OCI-LY7 (cell line): ENCODE measurements around the gene ANKH. TPM values are rescaled to one million over a fixed set of nuclear protein-coding genes. Genes with fewer than 3 reads are reported as not detected.

Experiments used
- BruUV-seq: library from RNA; stranded (reverse); fragments of 400-500 nt; replicated peaks from 2 replicates; lab custom pipeline; 2021; lab: Mats Ljungman, UMichigan
- CTCF ChIA-PET: fragments of 300-600 bp; sonication (Branson Sonifier 250); formaldehyde crosslinking; loops from one replicate; lab custom pipeline; 2022; ENCODE audit warnings: antibody characterized with exemption; ENCODE audit not compliant: unreplicated experiment; lab: Charles Lee
- POLR2A ChIA-PET: fragments of 300-600 bp; sonication (Branson Sonifier 250); formaldehyde crosslinking; loops from one replicate; lab custom pipeline; 2022; ENCODE audit warnings: antibody characterized with exemption; lab: Charles Lee
- DNase-seq: peaks from one replicate; pipeline ENCODE4 v3.0.0-alpha.2; 2015; ENCODE audit warnings: low spot score
- H2AFZ ChIP-seq: fragments of 200-600 bp; sonication (generic), shearing (Covaris generic); 2 replicates; pipeline ENCODE4 v1.6.1; 2014; ENCODE audit warnings: mild to moderate bottlenecking, antibody characterized with exemption, low read length, moderate library complexity
- H3K27ac ChIP-seq: fragments of 200-600 bp; sonication (generic); 2 replicates; pipeline ENCODE4 v1.5.1; 2014; ENCODE audit warnings: mixed run types, low read depth, mild to moderate bottlenecking, moderate library complexity, low read length, inconsistent platforms; ENCODE audit not compliant: poor library complexity, severe bottlenecking
- H3K36me3 ChIP-seq: fragments of 200-600 bp; sonication (generic); 2 replicates; pipeline ENCODE4 v1.6.1; 2014; ENCODE audit warnings: mild to moderate bottlenecking, antibody characterized with exemption, low read length, moderate library complexity, mixed read lengths; ENCODE audit not compliant: insufficient read depth
- H3K4me1 ChIP-seq: fragments of 200-600 bp; sonication (generic); 2 replicates; pipeline ENCODE4 v1.5.1; 2014; ENCODE audit warnings: mild to moderate bottlenecking, low read length; ENCODE audit not compliant: insufficient read depth, poor library complexity, severe bottlenecking
- H3K4me2 ChIP-seq: fragments of 200-600 bp; sonication (generic); 2 replicates; pipeline ENCODE4 v1.6.1; 2014; ENCODE audit warnings: mild to moderate bottlenecking, low read length
- H3K4me3 ChIP-seq: fragments of 200-600 bp; sonication (generic); 2 replicates; pipeline ENCODE4 v1.5.1; 2014; ENCODE audit warnings: mild to moderate bottlenecking, low read depth, low read length; ENCODE audit not compliant: poor library complexity, severe bottlenecking
- H3K79me2 ChIP-seq: fragments of 200-600 bp; sonication (generic); 2 replicates; pipeline ENCODE4 v1.6.1; 2016; ENCODE audit warnings: low read depth, mild to moderate bottlenecking, low read length, moderate library complexity, mixed read lengths; ENCODE audit not compliant: insufficient read depth
- H3K9me2 ChIP-seq: fragments of 200-600 bp; sonication (generic); 2 replicates; pipeline ENCODE4 v1.6.1; 2016; ENCODE audit warnings: mild to moderate bottlenecking, low read length, mixed read lengths; ENCODE audit not compliant: insufficient read depth
- H3K9me3 ChIP-seq: fragments of 200-600 bp; sonication (generic); 2 replicates; pipeline ENCODE4 v1.6.1; 2014; ENCODE audit warnings: mild to moderate bottlenecking, mixed run types, low read length, mixed read lengths
- H4K20me1 ChIP-seq: fragments of 200-600 bp; sonication (generic); 2 replicates; pipeline ENCODE4 v1.6.1; 2014; ENCODE audit warnings: mild to moderate bottlenecking, antibody characterized with exemption, low read length, moderate library complexity, mixed read lengths; ENCODE audit not compliant: insufficient read depth
- EZH2phosphoT487 ChIP-seq: fragments of 200-600 bp; sonication (generic); IDR thresholded peaks from 2 replicates; pipeline ENCODE4 v1.6.1; 2018; ENCODE audit warnings: low read depth, borderline replicate concordance, mild to moderate bottlenecking, mixed run types, antibody characterized with exemption, low read length, moderate library complexity, mixed read lengths
- intact Hi-C: fragments of 100-400 bp; cut with micrococcal nuclease; formaldehyde crosslinking; loops from one replicate; pipeline ENCODE4 v1.10.0; 2022; ENCODE audit not compliant: unreplicated experiment
- total RNA-seq, 2 experiments: library from RNA; depleted of rRNA in 1 of 2; stranded (reverse); fragments of >200 nt in 1 of 2; shearing (Covaris generic) in 1 of 2; gene quantifications; 2 replicates each; pipeline ENCODE4 v1.2.3, GENCODE V29; 2014 to 2022
- TF ChIP-seq, protein P1 (sequence below): fragments of 200-600 bp; sonication (generic); conservative IDR thresholded peaks from 2 replicates; pipeline ENCODE4 v1.5.1; 2014; ENCODE audit warnings: mild to moderate bottlenecking, antibody characterized with exemption, low read length, moderate library complexity, mixed read lengths

The ANKH gene
- total RNA-seq, 2 experiments from 2014 or later = 23.1 to 80.4 TPM

DNA sequence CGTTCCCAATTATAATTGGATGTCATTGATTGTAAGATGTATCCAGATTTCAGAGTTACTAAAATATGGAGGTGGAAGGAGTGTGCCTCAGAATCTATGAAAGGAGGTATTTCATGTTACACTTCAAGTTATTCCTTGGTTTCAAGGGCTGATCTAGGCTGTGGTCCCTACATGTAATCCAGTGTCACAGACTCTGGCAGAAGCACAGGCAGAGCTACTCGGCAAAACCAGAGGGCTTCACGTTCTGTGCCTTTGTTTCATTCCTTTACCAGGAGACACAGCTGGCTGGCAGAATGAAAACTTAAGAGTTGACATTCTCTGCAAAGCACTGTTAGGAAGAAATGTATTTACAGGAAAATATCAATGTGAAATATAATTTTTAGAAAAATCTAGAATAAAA lies 99.6 kb downstream of the ANKH start:
- H3K36me3 ChIP-seq = peaks cover 6% of the 10 kb centered on the region
- intact Hi-C loops = no loop called here
- no peak overlapping the region for H3K4me2 ChIP-seq
- no peak for DNase-seq
- TF ChIP-seq, protein P1, sequence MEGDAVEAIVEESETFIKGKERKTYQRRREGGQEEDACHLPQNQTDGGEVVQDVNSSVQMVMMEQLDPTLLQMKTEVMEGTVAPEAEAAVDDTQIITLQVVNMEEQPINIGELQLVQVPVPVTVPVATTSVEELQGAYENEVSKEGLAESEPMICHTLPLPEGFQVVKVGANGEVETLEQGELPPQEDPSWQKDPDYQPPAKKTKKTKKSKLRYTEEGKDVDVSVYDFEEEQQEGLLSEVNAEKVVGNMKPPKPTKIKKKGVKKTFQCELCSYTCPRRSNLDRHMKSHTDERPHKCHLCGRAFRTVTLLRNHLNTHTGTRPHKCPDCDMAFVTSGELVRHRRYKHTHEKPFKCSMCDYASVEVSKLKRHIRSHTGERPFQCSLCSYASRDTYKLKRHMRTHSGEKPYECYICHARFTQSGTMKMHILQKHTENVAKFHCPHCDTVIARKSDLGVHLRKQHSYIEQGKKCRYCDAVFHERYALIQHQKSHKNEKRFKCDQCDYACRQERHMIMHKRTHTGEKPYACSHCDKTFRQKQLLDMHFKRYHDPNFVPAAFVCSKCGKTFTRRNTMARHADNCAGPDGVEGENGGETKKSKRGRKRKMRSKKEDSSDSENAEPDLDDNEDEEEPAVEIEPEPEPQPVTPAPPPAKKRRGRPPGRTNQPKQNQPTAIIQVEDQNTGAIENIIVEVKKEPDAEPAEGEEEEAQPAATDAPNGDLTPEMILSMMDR = no peak
- no peak for TF ChIP-seq EZH2phosphoT487
- H3K4me1 ChIP-seq = peaks cover 6% of the 10 kb centered on the region
- 0 out of 2 replicates have a peak, but pooled peaks cover 4% of the 10 kb centered on the region for H3K79me2 ChIP-seq
- no peaks in the 10 kb centered on the region for H3K9me3 ChIP-seq
- H3K9me2 ChIP-seq = no peaks in the 10 kb centered on the region
- H4K20me1 ChIP-seq = no peaks in the 10 kb centered on the region
- BruUV-seq = no TSS peak
- no peak overlapping the region for H3K4me3 ChIP-seq
- POLR2A ChIA-PET = interaction anchor here (0.7 kb wide), 1 partner anchor 803 kb away, joined by 3 read pairs; no protein-coding TSS in a partner anchor
- no peak overlapping the region for H2AFZ ChIP-seq
- CTCF ChIA-PET = no interaction called here
- H3K27ac ChIP-seq = no peak overlapping the region

DNA sequence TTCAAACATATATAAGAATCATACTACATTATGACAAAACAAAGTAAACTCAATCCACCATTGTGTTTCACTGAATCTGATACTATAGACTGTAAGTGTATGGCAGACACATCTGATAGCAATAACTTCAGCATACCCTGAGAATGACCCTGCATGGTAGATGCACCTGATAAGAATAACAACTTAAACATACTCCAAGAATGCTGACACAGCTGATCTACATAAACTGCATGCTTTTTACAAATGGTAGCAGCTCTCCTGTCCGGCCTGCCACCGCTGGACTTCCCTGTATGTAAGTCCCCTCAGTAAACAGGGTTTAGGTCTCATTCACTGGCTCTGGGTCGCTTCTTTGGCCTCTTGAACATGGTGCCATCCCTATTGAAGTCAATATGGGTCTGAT lies 100.4 kb downstream of the ANKH start:
- ChIA-PET CTCF (no interaction called here), POLR2A (interaction anchor here (1.0 kb wide), 1 partner anchor 18 kb away, joined by 3 read pairs; no protein-coding TSS in a partner anchor)
- H2AFZ ChIP-seq = no peak overlapping the region
- H3K36me3 ChIP-seq = peaks cover 6% of the 10 kb centered on the region
- intact Hi-C loops = no loop called here
- no peak overlapping the region for H3K4me2 ChIP-seq
- TF ChIP-seq, protein P1 = no peak
- H3K79me2 ChIP-seq = 0 out of 2 replicates have a peak, but pooled peaks cover 4% of the 10 kb centered on the region
- no peak overlapping the region for H3K4me3 ChIP-seq
- no peaks in the 10 kb centered on the region for H4K20me1 ChIP-seq
- BruUV-seq = no TSS peak
- no peak for DNase-seq
- no peaks in the 10 kb centered on the region for H3K9me3 ChIP-seq
- peaks cover 6% of the 10 kb centered on the region for H3K4me1 ChIP-seq
- H3K9me2 ChIP-seq = no peaks in the 10 kb centered on the region
- no peak overlapping the region for H3K27ac ChIP-seq

DNA sequence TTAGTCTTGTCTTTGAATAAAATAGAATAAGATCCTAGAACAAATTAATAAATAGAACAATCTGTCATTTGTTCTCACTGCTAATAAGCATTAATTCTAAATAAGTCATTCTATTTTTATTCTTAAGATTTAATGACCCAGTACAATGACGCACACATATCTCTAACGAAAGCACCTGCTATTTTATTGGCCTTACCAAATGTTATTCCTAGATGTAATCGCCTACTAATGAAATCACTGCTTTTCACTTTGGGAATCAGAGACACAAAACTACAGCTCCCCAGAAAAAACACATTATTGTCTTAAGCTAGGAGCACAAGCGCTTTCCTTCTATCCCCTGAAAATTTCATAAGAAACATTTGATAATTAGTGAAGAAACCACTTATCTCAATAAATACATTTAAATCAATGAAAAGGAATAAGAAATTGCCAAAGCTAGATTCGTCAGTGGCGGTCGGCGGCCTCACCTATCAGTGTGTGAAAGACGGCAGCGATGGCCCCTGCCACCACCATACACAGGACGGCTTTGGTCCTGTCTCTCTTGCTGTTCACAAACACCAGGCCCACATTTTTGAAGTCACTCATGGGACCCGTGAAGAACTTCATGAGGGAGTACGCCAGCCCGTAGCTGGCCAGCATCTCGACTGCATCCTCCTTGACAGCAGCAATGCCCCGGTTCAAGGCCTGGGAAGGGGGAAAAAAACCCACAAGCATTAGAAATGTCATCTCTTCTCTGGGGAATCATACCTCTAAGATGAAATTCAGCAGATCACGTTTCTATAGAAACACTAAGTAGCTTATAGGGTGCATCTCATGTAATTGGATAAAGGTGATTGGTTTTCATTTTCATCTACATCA lies 102.8 kb downstream of the ANKH start:
- H3K4me2 ChIP-seq = no peak overlapping the region
- CTCF ChIA-PET = no interaction called here
- BruUV-seq = TSS peak; percentile 42
- no peaks in the 10 kb centered on the region for H3K9me3 ChIP-seq
- H3K9me2 ChIP-seq = no peaks in the 10 kb centered on the region
- H3K4me3 ChIP-seq = no peak overlapping the region
- H3K27ac ChIP-seq = no peak overlapping the region
- intact Hi-C loops = no loop called here
- peaks cover 6% of the 10 kb centered on the region for H3K36me3 ChIP-seq
- no peak overlapping the region for H2AFZ ChIP-seq
- POLR2A ChIA-PET = interaction anchor here (0.5 to 1.3 kb wide), 3 partner anchors 13 to 100 kb away, joined by 3 to 6 read pairs (median 3); no protein-coding TSS in a partner anchor
- H4K20me1 ChIP-seq = no peaks in the 10 kb centered on the region
- peaks cover 6% of the 10 kb centered on the region for H3K4me1 ChIP-seq
- no peak for DNase-seq
- H3K79me2 ChIP-seq = 0 out of 2 replicates have a peak, but pooled peaks cover 4% of the 10 kb centered on the region
- no peak for TF ChIP-seq EZH2phosphoT487
- TF ChIP-seq, protein P1 = no peak
